ENCODE results near the gene LLGL2.

Gene LLGL2

GRCh38 chr17:75610103-75610984 lies 84.8 kb downstream of the LLGL2 start:
- no peak for DNase-seq (ENCODE audit: low read depth)
- TF ChIP-seq CTCF (conservative IDR thresholded peaks at IDR 0.05; ENCODE audit: control insufficient read depth, insufficient read depth, low read depth, low read length) = no peak

GRCh38 chr17:75611851-75612429 lies 86.4 kb downstream of the LLGL2 start:
- H3K4me3 ChIP-seq (ENCODE audit: control insufficient read depth, low read depth, low read length) = no peak overlapping the region
- TF ChIP-seq CTCF (conservative IDR thresholded peaks at IDR 0.05; ENCODE audit: control insufficient read depth, insufficient read depth, low read depth, low read length) = no peak
- no peak for DNase-seq (ENCODE audit: low read depth)

More at GRCh38 chr17:75610103-75610984, 84.8 kb downstream of the LLGL2 start:
- H3K4me3 ChIP-seq (ENCODE audit: control insufficient read depth, low read depth, low read length) = no peak overlapping the region

GRCh38 chr17:75612906-75613626 lies 87.6 kb downstream of the LLGL2 start:
- no peak for TF ChIP-seq CTCF (conservative IDR thresholded peaks at IDR 0.05; ENCODE audit: control insufficient read depth, insufficient read depth, low read depth, low read length)
- H3K4me3 ChIP-seq (ENCODE audit: control insufficient read depth, low read depth, low read length) = no peak overlapping the region
- no peak for DNase-seq (ENCODE audit: low read depth)

GRCh38 chr17:75614006-75614405 lies 88.5 kb downstream of the LLGL2 start:
- H3K4me3 ChIP-seq (ENCODE audit: control insufficient read depth, low read depth, low read length) = no peak overlapping the region
- DNase-seq (ENCODE audit: low read depth) = no peak
- TF ChIP-seq CTCF (conservative IDR thresholded peaks at IDR 0.05; ENCODE audit: control insufficient read depth, insufficient read depth, low read depth, low read length) = no peak

GRCh38 chr17:75614556-75615270 lies 89.2 kb downstream of the LLGL2 start:
- DNase-seq (ENCODE audit: low read depth) = no peak
- no peak for TF ChIP-seq CTCF (conservative IDR thresholded peaks at IDR 0.05; ENCODE audit: control insufficient read depth, insufficient read depth, low read depth, low read length)
- H3K4me3 ChIP-seq (ENCODE audit: control insufficient read depth, low read depth, low read length) = no peak overlapping the region

- H3K4me3 ChIP-seq (ENCODE audit: control insufficient read depth, low read depth, low read length) = no peak overlapping the region
- no peak for TF ChIP-seq CTCF (conservative IDR thresholded peaks at IDR 0.05; ENCODE audit: control insufficient read depth, insufficient read depth, low read depth, low read length)
- no peak for DNase-seq (ENCODE audit: low read depth)
Measured at GRCh38 chr17:75615301-75615700, 89.8 kb downstream of the LLGL2 start.
